ENCODE results near the gene C9orf78. TPM values are rescaled to one million over a fixed set of nuclear protein-coding genes. Genes with fewer than 3 reads are reported as not detected.

C9orf78 gene
- total and polyA plus RNA-seq, 2 of the 8 experiments (the other 6 are each of a cell fraction or from before 2014, with no cell fraction given) = 17.4 to 40.6 TPM

GRCh38 chr9:129832982-129833381 is 2.1 kb downstream of the C9orf78 start (continued):
- TF ChIP-seq POLR2AphosphoS5 (IDR thresholded peaks at IDR 0.05; ENCODE audit: low read depth, low read length) (no peak), JUN (IDR thresholded peaks at IDR 0.05; ENCODE audit: low read depth, low read length) (no peak), EGR1 (IDR thresholded peaks at IDR 0.05; ENCODE audit: borderline replicate concordance, low read depth, low read length) (no peak), KDM1A (IDR thresholded peaks at IDR 0.05; ENCODE audit: borderline replicate concordance, low read length) (no peak)
